GM06990 (cell line): ENCODE results near the gene TPSG1.

Experiments used
- DNase-seq: peaks from one replicate; pipeline ENCODE4 v3.0.0-alpha.2; 2011; ENCODE audit not compliant: insufficient read length; ENCODE audit errors: extremely low read depth
- H3K27me3 ChIP-seq: replicated peaks from 2 replicates; pipeline ENCODE4 v1.6.0; 2011; ENCODE audit warnings: low read length; ENCODE audit not compliant: control insufficient read depth, insufficient read depth
- H3K36me3 ChIP-seq: 2 replicates; pipeline ENCODE4 v1.5.1; 2011; ENCODE audit warnings: low read length; ENCODE audit not compliant: control insufficient read depth, insufficient read depth
- H3K4me3 ChIP-seq: replicated peaks from 2 replicates; pipeline ENCODE4 v1.5.1; 2011; ENCODE audit warnings: low read depth, mild to moderate bottlenecking, control low read depth, low read length
- TF ChIP-seq, protein P1 (sequence below): IDR thresholded peaks from 2 replicates; pipeline ENCODE4 v1.5.1; 2011; ENCODE audit warnings: low read length, control low read depth, mild to moderate bottlenecking, inconsistent platforms; ENCODE audit not compliant: insufficient read depth, poor library complexity, severe bottlenecking

Gene TPSG1

DNA sequence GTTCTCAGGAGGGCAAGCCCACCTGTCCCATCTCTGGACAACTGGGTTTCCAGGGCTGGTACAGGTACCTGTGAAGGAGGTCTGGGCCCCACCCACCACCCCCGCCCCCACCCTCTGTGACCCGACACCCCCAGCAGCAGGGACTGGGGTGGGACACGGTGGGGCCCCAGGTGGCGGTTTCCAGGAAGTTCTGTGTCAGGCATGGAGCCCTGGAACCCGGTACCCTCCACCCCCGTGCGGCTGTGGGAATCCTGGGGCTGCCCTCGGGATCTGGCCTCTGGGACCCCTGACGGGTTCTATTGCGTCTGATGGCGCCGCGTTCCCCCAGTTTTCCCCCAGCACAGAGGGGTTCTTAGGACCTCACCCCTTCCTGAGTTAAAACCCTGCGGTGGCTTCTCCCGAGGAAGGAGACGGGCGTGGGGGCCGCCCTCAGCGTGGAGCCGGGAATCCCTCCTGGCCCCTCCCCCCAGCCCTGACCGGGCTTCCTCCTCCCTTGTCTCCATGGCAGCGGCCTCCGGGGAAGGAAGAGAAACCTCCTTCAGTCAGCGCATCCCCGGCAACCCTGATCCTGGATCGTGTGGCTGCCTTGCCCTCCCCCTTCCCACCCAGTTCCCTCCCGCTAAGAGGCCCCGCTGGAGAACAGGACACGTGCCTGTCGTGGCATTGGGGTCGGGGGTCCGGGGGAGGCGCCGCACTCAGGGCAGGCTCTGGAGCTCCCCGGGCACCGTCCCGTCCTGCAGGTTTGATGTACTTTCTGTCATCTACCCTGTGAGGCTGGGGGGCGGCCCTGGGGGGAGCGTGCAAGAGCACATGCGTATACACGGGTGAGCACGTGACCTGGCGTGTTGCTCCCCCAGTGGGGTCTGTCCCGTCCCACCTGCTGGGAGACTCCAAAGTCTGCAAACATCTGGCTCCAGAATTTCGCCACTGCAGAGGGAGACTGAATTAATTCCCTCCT, 41.8 kb downstream of the TPSG1 start:
- H3K36me3 ChIP-seq = no peaks in the 10 kb centered on the region
- TF ChIP-seq, protein P1, sequence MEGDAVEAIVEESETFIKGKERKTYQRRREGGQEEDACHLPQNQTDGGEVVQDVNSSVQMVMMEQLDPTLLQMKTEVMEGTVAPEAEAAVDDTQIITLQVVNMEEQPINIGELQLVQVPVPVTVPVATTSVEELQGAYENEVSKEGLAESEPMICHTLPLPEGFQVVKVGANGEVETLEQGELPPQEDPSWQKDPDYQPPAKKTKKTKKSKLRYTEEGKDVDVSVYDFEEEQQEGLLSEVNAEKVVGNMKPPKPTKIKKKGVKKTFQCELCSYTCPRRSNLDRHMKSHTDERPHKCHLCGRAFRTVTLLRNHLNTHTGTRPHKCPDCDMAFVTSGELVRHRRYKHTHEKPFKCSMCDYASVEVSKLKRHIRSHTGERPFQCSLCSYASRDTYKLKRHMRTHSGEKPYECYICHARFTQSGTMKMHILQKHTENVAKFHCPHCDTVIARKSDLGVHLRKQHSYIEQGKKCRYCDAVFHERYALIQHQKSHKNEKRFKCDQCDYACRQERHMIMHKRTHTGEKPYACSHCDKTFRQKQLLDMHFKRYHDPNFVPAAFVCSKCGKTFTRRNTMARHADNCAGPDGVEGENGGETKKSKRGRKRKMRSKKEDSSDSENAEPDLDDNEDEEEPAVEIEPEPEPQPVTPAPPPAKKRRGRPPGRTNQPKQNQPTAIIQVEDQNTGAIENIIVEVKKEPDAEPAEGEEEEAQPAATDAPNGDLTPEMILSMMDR = no peak
- no peak overlapping the region for H3K4me3 ChIP-seq
- no peaks in the 10 kb centered on the region for H3K27me3 ChIP-seq
- DNase-seq = no peak

DNA sequence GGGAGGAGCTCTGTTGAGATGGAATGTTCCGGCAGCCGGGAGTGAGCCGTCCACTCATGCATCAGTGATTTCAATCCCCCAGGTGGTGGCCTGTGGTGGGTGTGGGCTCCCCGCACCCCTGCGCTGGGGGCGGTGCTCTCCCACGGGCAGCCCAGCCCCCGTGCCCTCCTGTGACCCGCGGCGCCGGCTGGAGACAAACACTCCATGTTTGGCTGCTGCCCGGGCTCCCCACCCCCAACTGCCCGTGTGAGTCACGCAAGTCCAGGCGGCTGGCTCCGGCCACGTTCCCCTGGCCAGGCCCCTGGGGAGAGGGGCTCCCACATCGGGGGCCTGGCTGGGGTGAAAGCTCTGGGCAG, 42.8 kb downstream of the TPSG1 start:
- TF ChIP-seq, protein P1 = no peak
- DNase-seq = no peak
- H3K4me3 ChIP-seq = no peak overlapping the region

DNA sequence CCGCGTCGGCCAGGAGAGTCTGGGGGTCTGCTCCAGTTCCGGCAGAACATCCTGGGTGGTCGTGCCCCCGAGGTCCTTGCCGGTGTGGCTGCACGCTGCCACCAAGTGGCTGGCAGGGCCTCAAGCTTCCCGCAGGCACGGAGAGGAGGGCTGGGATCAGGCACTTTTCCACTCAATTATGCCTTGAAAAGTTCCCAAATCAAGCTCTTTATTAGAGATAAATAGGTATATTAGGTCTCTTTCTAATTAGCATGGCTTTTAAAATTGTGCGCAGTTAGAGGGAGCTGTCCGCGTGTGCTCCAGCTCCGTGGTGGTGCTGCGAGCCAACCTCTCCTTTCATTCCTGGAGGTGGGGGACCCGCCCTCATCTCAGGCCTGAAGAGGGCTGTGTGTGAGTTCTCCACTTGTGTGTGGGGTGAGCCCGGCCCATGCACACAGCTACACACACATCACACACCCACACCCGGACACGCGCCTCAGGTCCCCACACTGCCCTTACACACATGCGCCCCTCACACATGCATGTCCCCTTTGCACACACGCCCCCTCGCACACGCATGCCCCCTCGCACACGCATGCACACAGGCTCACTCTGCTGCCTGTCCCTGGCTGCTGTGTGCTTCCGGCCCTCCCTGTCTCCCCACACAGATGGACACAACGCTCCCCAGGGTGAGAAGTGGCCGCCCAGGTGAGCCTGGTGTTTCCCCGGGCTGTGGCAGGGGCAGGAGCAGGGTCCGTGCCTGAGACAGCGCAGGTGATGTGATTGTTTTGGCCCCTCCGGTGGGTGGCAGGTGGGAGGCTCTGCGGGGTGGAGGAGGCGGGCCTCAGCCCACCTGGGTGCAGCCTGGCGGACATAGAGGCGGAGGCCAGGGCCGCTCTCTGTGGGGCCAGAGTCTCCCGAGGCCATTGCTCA, 43.4 kb downstream of the TPSG1 start:
- TF ChIP-seq, protein P1 = no peak
- no peak for DNase-seq
- no peak overlapping the region for H3K4me3 ChIP-seq

More for the DNA sequence above, 42.8 kb downstream of the TPSG1 start:
- Histone ChIP-seq H3K27me3 (no peaks in the 10 kb centered on the region), H3K36me3 (no peaks in the 10 kb centered on the region)

DNA sequence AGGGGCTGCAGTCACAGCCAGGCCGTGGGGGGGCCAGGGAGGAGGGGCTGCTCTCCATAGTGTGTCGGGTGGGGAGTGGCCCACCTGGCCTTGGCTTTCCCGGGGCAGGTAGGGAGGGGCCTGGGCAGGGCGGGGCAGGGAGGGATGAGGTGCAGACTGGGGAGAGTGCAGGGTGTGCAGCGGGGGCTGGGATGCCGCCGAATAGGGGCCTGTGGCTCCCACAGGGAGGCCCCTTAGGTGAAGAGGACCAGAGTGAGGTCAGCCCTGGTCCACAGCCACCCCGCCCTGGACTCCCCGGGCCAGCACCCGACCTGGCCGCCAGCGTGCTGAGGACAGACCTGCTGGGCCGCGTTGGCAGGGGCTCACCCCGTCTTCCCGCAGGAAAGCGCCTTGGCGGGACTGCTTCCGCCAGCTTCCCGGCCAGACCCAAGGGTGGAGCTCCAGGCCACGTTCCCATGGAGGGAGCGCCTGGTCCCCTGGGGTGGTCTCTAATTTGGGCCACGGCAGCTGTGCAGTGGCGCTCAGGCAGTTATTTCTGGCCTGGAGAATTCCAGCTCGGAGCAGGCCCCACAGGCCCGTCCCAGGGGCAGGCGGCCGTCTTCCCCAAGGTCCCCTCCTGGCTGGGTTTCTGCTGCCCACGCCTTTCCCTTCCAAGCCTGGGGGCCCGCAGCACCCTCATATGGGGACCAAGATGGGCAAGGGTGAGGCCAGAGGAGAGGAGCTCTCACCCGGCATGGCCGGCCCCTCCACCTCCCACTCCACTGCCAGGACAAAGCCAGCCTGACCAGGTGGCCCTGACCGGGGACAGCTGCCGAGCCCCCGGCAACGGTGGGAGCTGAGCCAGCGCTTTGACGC, 44.3 kb downstream of the TPSG1 start:
- Histone ChIP-seq H3K4me3 (no peak overlapping the region), H3K27me3 (no peaks in the 10 kb centered on the region), H3K36me3 (no peaks in the 10 kb centered on the region)
- TF ChIP-seq, protein P1 = no peak
- DNase-seq = no peak

More for the DNA sequence above, 43.4 kb downstream of the TPSG1 start:
- H3K36me3 ChIP-seq = no peaks in the 10 kb centered on the region
- no peaks in the 10 kb centered on the region for H3K27me3 ChIP-seq

DNA sequence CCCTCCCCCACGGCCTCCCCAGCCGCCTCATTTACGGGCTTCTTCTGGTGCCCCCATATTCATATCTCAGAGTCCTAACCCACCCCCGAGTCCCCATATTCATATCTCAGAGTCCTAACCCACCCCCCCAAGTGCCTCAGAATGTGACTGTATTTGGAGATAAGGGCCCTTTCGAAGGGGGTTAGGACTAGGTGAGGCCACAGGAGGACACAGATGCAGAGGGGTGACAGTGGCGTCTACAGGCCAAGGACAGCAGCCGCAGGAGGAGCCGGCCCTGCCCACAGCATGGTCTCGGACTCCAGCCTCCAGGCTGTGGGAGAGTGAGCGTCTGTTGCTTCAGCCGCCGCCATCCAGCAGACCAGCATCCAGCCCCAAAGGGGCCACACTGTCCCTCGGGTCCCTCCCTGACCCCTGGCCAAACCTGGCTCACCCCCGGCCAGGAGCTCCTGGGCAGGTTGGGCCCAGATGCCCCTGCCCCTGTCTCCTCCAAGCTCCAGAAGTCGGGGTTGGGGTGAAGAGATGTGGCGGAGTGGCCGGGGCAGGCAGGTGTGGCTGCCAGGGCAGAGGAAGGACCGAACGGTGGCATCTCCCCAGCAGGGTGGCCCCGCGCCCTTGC, 46.7 kb downstream of the TPSG1 start:
- Histone ChIP-seq H3K27me3 (no peaks in the 10 kb centered on the region), H3K36me3 (no peaks in the 10 kb centered on the region), H3K4me3 (no peak overlapping the region)
- TF ChIP-seq, protein P1 = no peak
- DNase-seq = no peak
